Astrocyte (in vitro differentiated cells and primary cell): Measurements from ENCODE around the gene EIF4B. TPM values are rescaled to one million over a fixed set of nuclear protein-coding genes. Genes with fewer than 3 reads are reported as not detected.

ENCODE experiments used
- DNase-seq: peaks from one replicate; pipeline ENCODE4 v3.0.0-alpha.2; 2010; ENCODE audit warnings: low read depth
- FAIRE-seq: peaks from 2 replicates; lab custom pipeline; 2011; peaks lifted over from hg19 to GRCh38; lab: Jason Lieb, UNC
- H2AFZ ChIP-seq: 2 replicates; pipeline ENCODE4 v1.6.0; 2012; ENCODE audit warnings: low read depth, low read length, inconsistent platforms
- H3K27ac ChIP-seq: 2 replicates; pipeline ENCODE4 v1.5.1; 2011; ENCODE audit warnings: low read depth, low read length, inconsistent platforms
- H3K27me3 ChIP-seq: 2 replicates; pipeline ENCODE4 v1.6.0; 2011; ENCODE audit warnings: low read length, inconsistent platforms; ENCODE audit not compliant: insufficient read depth
- H3K36me3 ChIP-seq: 2 replicates; pipeline ENCODE4 v1.5.1; 2011; ENCODE audit warnings: low read length, inconsistent platforms; ENCODE audit not compliant: insufficient read depth
- H3K4me1 ChIP-seq: 2 replicates; pipeline ENCODE4 v1.5.1; 2011; ENCODE audit warnings: low read length, inconsistent platforms; ENCODE audit not compliant: insufficient read depth
- H3K4me2 ChIP-seq: 2 replicates; pipeline ENCODE4 v1.6.0; 2012; ENCODE audit warnings: low read length, inconsistent platforms
- H3K4me3 ChIP-seq: 2 replicates; pipeline ENCODE4 v1.5.1; 2011; ENCODE audit warnings: low read depth, mild to moderate bottlenecking, low read length, inconsistent platforms; ENCODE audit not compliant: insufficient read depth
- H3K79me2 ChIP-seq: 2 replicates; pipeline ENCODE4 v1.6.0; 2012; ENCODE audit warnings: mild to moderate bottlenecking, low read length, inconsistent platforms; ENCODE audit not compliant: insufficient read depth
- H3K9ac ChIP-seq: 2 replicates; pipeline ENCODE4 v1.6.0; 2012; ENCODE audit warnings: mild to moderate bottlenecking, low read length, inconsistent platforms
- H3K9me3 ChIP-seq: 2 replicates; pipeline ENCODE4 v1.5.1; 2012; ENCODE audit warnings: low read depth, mild to moderate bottlenecking, low read length, inconsistent platforms; ENCODE audit not compliant: insufficient read depth
- H4K20me1 ChIP-seq: 2 replicates; pipeline ENCODE4 v1.6.0; 2012; ENCODE audit warnings: low read length, inconsistent platforms; ENCODE audit not compliant: insufficient read depth
- H3K27ac Mint-ChIP-seq: one replicate; pipeline ENCODE4 v1.8.0; 2021; ENCODE audit warnings: mild to moderate bottlenecking, mixed read lengths; ENCODE audit not compliant: unreplicated experiment
- H3K27me3 Mint-ChIP-seq: one replicate; pipeline ENCODE4 v1.8.0; 2021; ENCODE audit warnings: low read depth, mixed read lengths; ENCODE audit not compliant: unreplicated experiment
- H3K36me3 Mint-ChIP-seq: one replicate; pipeline ENCODE4 v1.8.0; 2021; ENCODE audit warnings: low read depth, mixed read lengths; ENCODE audit not compliant: unreplicated experiment
- H3K4me1 Mint-ChIP-seq: one replicate; pipeline ENCODE4 v1.8.0; 2021; ENCODE audit warnings: low read depth, mixed read lengths; ENCODE audit not compliant: unreplicated experiment
- H3K4me3 Mint-ChIP-seq: one replicate; pipeline ENCODE4 v1.8.0; 2021; ENCODE audit warnings: mild to moderate bottlenecking, moderate library complexity, mixed read lengths; ENCODE audit not compliant: unreplicated experiment
- H3K9me3 Mint-ChIP-seq: one replicate; pipeline ENCODE4 v1.8.0; 2021; ENCODE audit warnings: mild to moderate bottlenecking, mixed read lengths; ENCODE audit not compliant: unreplicated experiment
- CTCF ChIP-seq: IDR thresholded peaks from 2 replicates; pipeline ENCODE4 v1.5.1; 2011; ENCODE audit warnings: low read depth, mild to moderate bottlenecking, inconsistent platforms, low read length, moderate library complexity; ENCODE audit not compliant: insufficient read depth
- EZH2 ChIP-seq: IDR thresholded peaks from 2 replicates; pipeline ENCODE4 v1.6.1; 2012; ENCODE audit warnings: mild to moderate bottlenecking, low read length, inconsistent platforms; ENCODE audit not compliant: insufficient read depth
- total RNA-seq: library from RNA; stranded (reverse); gene quantifications from 2 replicates; pipeline ENCODE4 v1.2.1, GENCODE V29; 2021

The EIF4B gene
- total RNA-seq, 1 donor from 2014 or later = 242 TPM

- Mint-ChIP-seq H3K4me1 (peaks cover 34% of the 10 kb centered on the region), H3K9me3 (no peaks in the 10 kb centered on the region), H3K36me3 (peaks cover 43% of the 10 kb centered on the region), H3K27me3 (no peaks in the 10 kb centered on the region), H3K4me3 (peak overlapping the region; percentile 47), H3K27ac (peak overlapping the region; percentile 41)
- Histone ChIP-seq H3K4me2 (no peak overlapping the region), H2AFZ (no peak overlapping the region), H3K27ac (no peak overlapping the region), H3K79me2 (peaks cover 5% of the 10 kb centered on the region), H3K9ac (no peak overlapping the region), H3K27me3 (no peaks in the 10 kb centered on the region), H3K36me3 (peaks cover 10% of the 10 kb centered on the region), H3K9me3 (no peaks in the 10 kb centered on the region), H4K20me1 (peaks cover 8% of the 10 kb centered on the region), H3K4me1 (peaks cover 56% of the 10 kb centered on the region), H3K4me3 (no peak overlapping the region)
- DNase-seq (no peak), FAIRE-seq (no peak)
- TF ChIP-seq EZH2 (no peak), CTCF (no peak)
Measured at GRCh38 chr12:53068811-53069585, 62.7 kb downstream of the EIF4B start.

- no peak overlapping the region for H2AFZ ChIP-seq
- H3K4me1 ChIP-seq = peaks cover 51% of the 10 kb centered on the region
- H3K9ac ChIP-seq = no peak overlapping the region
- no peak overlapping the region for H3K4me2 ChIP-seq
- no peaks in the 10 kb centered on the region for H3K27me3 Mint-ChIP-seq
- H3K27ac Mint-ChIP-seq = no peak overlapping the region
- H3K36me3 ChIP-seq = peaks cover 18% of the 10 kb centered on the region
- H3K9me3 Mint-ChIP-seq = no peaks in the 10 kb centered on the region
- H4K20me1 ChIP-seq = peaks cover 8% of the 10 kb centered on the region
- peak overlapping the region; percentile 47 for H3K4me3 Mint-ChIP-seq
- DNase-seq = no peak
- no peaks in the 10 kb centered on the region for H3K27me3 ChIP-seq
- H3K9me3 ChIP-seq = no peaks in the 10 kb centered on the region
- H3K4me1 Mint-ChIP-seq = peaks cover 34% of the 10 kb centered on the region
- no peak overlapping the region for H3K4me3 ChIP-seq
- TF ChIP-seq EZH2 (no peak), CTCF (no peak)
- peaks cover 49% of the 10 kb centered on the region for H3K36me3 Mint-ChIP-seq
- H3K27ac ChIP-seq = no peak overlapping the region
- H3K79me2 ChIP-seq = peaks cover 5% of the 10 kb centered on the region
- no peak for FAIRE-seq
Measured at GRCh38 chr12:53069621-53070410, 63.6 kb downstream of the EIF4B start.
